NCI-H2171 (cell line): ENCODE data around the gene PRUNE1.

Source experiments
- DNase-seq: peaks from one replicate; lab custom pipeline; 2025; lab: John Stamatoyannopoulos, UW

Gene PRUNE1

DNA sequence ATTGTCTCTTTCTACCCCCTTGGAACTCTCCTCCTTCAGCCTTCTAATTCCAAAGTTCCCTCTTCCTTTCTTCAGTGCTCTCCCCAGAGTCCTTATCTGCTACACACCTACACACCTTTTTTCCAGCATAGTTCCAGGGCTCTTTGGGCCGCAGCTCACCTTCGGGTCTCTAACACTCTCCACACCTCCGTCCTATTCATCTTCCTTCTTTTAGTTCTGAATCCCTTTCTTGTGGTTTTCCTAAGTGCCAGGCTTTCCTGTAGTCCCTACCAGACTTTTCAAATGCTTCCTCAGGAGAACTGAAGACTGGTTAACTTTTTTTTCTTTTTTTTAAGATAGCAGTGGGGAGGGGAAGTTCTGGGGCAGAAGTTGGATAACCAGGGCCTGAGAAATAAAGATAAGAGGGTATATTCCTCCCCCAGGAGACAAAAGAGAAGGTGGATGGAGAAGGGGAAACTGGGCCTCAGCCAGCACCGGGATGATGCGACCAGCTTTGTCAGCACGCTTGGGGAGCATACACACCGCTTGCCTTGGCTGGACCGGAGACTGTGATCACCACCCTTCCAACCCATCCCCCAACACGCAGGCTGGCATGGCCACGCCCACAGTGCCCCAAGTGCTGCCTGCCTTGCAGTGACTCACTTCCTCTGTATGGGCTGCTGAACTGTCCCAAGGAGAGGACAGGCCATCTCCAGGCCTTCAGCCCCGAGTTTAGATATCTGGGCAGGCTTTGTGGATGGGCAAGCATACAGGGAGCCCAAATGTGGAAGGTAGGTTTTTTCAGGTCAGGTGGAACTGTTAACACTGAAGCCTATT, 31.2 kb upstream of the PRUNE1 start:
- no peak for DNase-seq

DNA sequence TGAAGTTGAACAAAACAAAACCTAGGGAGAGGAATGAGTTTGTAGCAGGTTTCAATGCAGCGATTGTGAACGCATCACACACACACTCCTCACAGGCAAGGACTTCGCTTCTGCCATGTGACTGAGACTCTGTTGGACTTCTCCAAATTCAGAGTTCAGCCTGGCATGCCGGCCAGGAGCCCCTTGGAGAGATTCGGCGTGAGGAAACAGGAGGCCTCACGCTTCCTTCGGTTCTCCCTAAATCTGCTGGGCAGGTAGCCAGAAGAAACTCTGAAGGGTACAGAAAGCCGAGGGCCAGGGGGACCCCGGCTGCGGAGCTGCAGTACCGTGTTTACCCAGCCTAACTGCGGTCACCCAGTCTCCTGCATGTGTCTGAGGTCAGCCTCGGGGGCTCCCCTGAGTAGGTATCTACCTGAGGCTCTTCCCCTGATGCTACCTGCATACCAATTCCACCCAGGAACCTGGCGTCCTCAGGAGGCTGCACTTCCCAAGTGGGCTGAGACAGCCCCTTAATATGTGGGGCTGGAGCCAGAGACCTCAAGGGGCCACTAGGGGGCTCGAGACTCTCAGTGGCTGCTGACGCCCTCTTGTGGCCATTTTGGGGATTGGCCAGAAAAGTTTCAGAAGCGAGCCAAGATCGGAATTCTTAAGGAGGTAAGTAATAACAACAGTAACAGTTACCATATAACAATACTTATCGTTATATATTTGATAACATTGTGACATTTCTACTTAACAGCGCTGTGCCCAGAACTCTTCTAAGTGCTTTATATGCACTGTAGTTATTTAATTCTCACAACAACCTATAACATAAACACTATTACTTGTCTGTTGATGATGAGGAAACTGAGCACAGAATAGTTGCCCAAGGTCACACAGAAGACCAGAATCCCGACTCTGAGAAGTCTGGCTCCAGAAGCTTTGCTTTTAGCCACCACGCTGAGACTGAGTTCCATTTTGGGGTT, 28.9 kb upstream of the PRUNE1 start:
- DNase-seq: peak; percentile 82

DNA sequence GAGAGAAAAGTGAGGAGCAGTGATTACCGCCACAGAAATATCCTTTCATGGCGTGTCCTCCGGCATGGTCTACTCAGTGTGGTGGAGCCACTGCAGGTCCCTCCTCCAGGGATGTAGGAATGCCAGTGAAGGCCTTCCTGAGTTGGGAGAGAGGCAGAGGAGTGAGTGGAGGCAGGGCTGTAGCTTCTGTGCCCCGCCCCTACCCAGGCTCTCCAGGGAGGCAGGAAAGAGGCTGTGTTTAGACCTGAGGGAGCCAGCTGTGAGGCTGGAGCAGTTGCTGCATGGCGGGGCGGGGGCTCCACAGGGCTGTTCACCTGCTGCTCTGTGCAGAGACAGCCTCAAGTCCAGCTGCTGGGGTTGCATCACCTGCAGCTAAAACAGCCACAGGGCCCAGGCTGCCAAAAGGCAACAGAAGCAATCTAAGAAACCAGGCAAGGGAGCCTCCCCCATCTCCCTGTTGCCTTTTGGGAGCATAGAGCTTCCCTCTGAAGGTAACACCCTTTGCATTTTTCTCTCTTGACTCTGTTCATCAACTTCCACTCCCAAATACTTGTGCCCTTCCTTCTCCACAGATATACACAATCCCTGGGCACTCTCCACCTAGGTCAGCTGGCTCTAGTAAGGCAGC, 27.0 kb upstream of the PRUNE1 start:
- DNase-seq: peak; percentile 93

DNA sequence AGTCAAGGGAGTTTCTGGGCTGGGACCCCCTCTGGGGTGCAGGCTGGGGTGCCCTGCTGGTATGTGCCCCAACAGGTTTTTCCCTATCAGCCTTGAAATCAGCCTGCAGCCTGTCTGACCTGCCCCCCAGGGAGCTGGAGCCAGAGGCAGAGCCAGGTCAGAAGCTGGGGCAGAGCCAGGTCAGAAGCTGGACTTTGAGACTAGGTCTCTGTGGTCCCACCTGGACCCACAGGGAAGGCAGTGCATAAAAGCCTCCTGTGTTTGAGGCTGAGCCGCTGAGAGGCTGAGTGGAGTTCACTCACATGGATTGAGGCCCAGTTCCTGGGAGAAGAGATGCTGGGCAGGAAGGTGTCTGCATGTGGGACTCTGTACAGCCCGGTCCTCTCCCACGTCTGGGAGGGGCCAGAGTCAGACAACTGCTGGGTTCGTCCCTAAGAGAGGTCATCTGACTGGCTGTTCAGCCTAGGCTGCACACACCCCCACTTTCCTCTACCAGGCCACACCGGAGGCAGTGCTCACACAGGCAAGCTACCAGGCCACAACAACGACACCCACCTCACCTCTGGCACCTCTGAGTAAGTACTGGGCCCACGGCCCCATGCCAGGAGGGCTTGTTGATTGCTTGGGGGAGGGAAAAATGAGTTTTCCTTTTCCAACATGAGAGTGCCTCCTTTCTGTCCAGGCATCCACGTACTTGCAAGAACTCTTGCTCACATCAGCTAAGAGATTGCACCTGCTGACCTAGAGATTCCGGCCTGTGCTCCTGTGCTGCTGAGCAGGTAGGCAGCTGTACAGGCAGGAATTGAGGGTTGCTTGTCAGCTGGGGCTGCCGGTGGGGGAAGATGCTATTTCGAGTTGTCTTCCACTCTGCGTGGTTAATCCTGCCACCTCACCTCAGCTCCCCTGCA, 26.2 kb upstream of the PRUNE1 start, which contains the start of gene ANXA9:
Gene ANXA9, plus strand, starts transcription at position 488 of the 908 bp plus-strand sequence. CDS start 814 bp downstream, outside the sequence.
- DNase-seq: no peak

DNA sequence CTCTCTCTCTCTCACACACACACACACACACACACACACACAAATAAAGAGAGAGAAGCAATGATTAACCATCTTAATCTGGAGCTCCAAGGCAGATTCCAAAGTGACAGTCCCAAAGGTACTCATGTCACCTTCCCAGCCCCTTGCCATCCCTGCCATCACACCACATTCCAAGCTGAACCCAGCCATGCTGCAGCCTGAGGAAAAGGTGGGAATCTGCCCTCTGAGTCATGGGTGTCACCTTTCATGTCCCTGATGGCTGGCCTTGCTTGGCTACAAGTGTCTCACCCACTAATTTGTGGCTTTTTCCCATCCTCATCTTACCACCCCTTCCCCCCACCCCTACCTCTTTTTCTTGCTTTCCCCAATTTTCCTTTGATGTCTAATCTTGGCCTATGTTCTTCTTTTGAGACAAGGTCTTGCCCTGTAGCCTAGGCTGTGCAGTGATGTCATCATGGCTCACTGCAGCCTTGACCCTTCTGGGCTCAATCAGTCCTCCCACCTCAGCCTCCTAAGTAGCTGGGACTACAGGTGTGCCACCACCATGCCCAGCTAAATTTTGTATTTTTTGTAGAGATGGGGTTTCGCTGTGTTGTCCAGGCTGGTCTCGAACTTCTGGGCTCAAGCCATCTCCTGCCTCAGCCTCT, 22.9 kb upstream of the PRUNE1 start:
- DNase-seq: no peak

DNA sequence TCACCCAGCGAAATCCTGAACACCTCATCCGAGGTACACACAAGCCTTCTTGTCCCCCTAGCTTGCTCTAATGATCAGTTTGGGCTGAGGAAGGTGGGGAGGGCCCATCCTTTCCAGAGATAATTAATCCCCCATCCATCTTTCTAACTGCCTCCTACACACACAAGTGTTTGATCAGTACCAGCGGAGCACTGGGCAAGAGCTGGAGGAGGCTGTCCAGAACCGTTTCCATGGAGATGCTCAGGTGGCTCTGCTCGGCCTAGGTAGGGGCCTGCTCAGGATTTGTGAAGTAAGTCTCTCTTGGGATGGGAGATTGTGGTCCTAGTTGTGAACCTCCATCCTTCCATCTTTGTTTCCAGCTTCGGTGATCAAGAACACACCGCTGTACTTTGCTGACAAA, 20.3 kb upstream of the PRUNE1 start:
- DNase-seq: no peak

DNA sequence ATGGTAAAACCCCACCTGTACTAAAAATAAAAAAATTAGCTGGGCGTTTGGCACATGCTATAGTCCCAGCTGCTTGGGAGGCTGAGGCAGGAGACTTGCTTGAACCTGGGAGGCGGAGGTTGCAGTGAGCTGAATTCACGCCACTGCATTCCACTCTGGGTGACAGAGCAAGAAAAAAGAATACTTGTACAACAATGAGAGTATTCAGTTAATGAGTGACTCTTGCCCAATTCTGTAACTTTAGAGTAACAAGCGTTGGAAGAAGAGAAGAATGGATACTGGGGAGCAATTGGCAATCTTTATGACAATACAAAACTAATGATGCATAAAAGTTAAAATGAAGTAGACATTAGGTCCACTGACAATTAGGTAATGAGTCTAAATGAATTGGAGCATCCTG, 15.6 kb upstream of the PRUNE1 start:
- DNase-seq: no peak

DNA sequence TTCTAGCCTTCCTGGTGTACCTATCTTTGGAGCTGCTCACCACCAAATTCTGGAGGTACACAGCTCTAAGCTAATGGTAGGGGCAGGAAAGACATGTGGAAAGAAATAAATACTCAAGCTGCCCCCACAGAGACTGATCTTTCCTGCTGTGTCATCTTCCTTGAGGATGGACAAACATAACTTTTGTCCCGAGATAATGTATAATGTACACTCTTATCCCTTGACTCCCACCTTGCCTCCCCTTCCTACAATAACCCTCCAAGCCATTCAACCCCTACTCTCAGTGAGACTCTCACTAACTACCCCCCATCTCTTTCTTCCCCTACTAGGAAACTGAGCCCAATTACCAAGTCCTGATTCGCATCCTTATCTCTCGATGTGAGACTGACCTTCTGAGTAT, 14.0 kb upstream of the PRUNE1 start:
- DNase-seq: no peak

DNA sequence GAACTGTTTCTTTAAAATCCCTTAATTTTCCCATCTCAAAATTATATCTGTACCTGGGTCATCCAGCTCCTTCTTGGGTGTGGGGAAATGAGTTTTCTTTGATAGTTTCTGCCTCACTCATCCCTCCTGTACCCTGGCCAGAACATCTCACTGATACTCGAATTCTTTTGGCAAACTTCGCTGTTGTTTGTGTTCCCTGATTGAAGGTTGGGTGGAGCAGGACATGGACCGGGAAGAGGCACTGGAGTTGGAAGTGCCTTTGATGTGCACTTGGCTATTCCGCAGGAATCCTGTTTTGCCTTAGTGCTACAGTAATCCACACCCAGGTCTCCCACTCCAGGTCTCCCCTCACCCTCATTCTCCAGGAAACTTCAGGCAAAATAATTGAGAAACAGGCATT, 12.8 kb upstream of the PRUNE1 start:
- DNase-seq: no peak

DNA sequence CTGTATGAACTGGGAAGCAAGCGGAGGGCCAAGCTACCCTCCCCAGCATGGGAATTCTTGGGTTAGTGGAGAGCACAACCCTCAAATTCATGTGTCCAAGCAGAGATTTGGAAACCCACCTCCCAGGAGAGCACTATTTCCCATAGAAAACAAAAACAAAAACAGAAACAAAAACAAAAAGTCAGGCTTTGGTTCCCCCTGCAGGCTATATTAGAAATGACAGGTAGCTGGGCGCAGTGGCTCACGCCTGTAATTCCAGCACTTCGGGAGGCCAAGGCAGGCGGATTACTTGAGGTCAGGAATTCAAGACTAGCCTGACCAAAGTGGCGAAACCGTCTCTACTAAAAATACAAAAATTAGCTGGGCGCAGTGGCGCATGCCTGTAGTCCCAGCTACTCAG, 12.4 kb upstream of the PRUNE1 start:
- no peak for DNase-seq

DNA sequence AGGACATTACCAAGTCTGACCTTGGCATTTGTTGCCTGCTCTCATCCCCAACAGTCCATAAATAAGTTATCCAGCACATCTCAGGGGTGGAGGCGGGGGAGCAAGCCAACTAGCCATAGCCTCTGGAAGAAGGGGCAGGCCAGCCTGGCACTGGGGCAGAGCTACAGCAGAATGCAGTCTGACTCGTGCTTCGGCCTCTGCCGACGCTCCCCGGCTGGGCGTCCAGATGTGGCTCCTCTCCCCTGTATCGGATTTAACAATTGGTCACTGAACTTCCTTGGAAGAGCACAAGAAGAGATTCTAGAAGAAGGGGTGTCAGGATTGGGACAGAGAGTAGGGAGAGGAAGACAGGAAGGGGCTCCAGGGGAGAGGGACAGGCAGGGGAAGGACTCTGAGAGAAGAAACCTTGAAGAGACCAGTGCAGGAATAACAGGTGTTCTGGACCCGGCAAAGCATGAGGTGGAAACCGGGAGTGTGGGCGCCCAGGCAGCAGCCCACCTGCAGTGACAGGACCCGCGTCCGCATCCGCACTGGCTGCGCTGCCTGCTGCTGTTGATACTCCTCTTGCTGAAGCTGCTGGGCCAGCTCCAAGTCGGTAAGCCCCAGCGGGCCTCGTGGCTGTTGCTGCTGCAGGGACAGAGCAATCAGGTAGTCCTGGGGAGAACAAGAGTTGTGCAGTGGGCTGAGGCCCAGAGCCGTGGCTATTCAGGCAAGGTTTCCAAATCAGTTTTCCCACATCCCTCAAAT, 10.9 kb upstream of the PRUNE1 start:
- no peak for DNase-seq

DNA sequence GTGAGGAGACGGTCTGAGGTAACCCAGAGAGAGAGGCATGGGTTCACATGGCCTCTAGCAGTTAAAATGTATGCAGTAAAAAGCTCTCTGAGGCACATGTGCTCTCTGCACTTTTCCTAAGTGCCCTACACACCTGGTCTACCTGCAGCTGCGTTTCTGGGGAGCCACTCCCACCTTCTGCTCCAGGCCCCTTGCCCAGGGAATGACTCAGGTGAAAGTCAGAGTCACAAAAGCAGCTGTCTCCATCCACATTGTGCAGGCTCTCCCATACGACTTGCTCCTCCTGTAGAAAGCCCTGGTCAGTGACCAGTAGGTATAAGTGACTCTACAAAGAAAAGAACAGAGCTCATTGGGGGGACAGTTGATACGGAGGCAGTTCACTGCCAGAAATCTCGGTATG, 10.3 kb upstream of the PRUNE1 start:
- DNase-seq: peak; percentile 15

DNA sequence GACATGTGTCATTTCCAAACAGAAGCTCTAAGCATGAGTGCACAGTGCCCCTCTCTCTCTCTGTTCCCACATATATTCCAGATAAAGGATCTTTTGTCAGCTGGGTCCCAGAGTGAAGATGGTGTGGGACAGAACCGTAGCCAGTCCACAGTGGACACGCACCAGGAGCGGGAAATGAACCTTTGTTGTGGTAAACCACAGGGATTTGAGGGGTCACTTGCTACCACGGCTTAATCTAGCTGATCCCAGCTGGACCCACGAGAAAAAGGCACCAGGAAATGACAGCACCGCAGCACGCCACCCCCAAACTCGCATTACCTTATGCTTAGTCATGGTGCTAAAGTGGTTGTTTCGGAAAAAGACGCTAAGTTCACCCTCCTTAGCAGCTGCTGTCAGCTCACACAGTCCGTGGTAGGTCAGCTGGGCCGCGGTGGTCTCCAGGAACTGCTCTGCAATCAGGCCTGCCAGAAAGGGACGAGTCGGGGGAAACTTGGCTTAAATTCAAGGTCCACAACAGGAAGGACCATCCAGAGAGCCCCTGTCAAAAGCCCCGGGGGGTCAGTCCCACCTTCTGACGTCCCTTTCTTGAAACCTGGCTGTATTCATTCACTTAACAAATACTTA, 9.1 kb upstream of the PRUNE1 start:
- no peak for DNase-seq

DNA sequence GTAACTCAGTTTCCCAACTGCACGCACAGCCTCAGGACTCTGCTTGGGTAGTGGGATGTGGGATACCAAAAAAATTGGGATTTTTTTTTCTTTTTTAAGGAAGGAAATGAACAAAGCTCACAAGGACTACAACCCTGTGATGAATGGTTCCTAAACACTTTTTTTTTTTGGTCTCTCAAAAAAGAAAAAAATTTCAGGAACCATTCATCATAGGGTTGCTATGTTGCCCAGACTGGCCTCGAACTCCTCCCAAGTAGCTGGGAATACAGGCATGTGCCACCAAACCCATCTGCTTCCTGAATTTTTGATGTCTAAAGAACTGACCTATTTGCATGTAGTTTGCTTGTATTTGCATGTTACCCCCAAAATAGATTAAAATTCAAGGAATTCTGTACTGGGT, 8.3 kb upstream of the PRUNE1 start:
- DNase-seq: no peak

DNA sequence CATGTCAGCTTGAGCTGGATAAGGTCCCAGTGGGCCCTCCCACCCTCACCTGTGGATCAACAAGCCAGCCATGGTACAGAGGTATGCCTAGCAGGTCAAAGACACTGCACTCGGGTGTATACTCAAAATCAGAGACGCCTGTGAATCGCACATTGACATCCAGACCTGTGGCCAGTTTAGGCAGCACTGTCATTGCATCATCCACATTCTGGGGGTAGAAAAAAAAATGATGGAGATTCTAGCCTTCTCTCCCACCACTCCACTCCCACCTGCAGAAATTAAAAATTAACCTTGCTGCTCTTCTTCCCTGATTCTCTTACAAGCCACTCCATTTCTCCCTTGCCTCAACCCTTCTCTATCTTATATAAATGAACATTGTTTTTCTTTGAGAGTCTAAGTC, 7.8 kb upstream of the PRUNE1 start:
- no peak for DNase-seq

DNA sequence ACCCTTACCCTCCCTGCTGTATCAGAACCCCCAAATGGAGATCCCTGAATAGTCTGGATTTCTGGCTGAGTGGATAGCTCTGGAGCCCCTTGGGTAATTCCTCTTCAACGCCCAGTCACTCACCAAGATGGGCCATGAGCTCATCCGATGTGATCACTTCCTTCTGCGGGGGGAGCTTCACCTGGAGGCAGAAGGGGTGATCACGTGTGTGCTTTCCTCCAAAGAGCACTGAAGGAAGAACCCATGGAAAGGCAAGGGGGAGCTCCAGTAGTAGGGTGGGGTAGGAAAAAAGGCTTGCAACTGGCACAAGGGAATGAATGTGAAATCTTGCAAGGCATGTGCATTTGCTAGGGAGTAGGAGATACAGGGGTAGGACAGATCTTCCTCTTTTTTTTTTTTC, 6.6 kb upstream of the PRUNE1 start:
- DNase-seq: no peak

DNA sequence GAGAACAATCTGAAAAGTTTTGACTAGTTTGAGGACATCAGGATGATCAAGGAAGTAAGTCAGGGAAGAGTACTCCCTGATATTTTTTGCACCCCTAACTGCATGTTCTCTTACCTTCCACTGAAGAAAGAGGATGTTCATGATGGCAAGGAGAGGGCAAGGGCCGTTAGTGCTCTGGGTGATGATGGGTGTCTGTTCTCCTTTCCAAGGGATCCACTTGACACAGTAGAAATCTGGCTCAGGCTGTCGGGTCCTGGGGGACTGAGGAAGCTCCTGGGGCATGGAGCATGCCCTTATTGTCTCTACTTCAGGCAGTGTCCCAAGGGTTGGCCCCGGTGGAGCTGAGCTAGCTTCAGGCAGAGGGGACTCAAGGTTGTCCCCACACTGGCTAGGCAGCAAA, 6.2 kb upstream of the PRUNE1 start:
- no peak for DNase-seq

DNA sequence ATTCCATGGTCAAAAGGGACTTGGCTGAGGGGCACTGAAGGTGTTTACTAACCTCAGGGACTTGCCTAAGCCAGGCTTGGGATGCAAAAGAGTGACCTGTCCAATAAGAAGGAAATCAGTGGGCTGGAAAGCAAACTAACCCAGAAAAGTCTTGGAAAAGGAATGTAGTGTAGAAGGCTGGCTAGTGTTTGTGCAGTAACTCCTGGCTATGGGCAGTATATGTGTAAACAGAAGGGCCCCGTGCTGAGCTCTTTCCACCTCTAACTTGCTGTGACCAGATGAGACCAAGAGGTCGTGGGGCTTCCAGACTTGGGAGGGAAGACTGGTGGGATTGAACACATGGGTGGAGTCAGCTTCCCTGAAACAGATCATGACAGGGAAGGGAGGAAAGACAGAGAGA, 5.6 kb upstream of the PRUNE1 start:
- no peak for DNase-seq

DNA sequence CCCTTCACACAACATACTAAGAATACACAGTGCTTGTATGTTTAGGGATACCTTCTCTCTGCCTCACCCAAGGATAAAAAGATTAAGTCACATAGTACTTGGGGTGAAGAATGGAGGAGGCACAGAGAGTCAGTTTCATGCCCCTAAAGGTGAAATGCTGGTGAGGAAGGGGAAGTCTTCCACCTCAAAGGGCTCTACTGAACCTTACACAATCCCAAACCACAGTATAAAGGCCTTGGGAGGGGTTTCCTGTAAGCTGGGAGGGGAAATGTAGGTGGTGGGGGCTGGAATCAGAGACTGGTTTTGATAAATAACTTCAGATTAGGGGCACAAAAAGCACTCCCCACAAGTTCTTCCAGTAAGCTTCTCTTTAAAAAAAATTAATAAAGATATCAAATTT, 5.1 kb upstream of the PRUNE1 start:
- no peak for DNase-seq
